HTR-8/SVneo (cell line): ENCODE results near the gene ADAM15.

Source experiments
- DNase-seq: peaks from one replicate; pipeline ENCODE4 v3.0.0; 2011; ENCODE audit warnings: low spot score, mixed read lengths; ENCODE audit not compliant: insufficient read length
- FAIRE-seq: peaks from 2 replicates; lab custom pipeline; 2011; peaks lifted over from hg19 to GRCh38; lab: Jason Lieb, UNC

ADAM15 gene, protein sequence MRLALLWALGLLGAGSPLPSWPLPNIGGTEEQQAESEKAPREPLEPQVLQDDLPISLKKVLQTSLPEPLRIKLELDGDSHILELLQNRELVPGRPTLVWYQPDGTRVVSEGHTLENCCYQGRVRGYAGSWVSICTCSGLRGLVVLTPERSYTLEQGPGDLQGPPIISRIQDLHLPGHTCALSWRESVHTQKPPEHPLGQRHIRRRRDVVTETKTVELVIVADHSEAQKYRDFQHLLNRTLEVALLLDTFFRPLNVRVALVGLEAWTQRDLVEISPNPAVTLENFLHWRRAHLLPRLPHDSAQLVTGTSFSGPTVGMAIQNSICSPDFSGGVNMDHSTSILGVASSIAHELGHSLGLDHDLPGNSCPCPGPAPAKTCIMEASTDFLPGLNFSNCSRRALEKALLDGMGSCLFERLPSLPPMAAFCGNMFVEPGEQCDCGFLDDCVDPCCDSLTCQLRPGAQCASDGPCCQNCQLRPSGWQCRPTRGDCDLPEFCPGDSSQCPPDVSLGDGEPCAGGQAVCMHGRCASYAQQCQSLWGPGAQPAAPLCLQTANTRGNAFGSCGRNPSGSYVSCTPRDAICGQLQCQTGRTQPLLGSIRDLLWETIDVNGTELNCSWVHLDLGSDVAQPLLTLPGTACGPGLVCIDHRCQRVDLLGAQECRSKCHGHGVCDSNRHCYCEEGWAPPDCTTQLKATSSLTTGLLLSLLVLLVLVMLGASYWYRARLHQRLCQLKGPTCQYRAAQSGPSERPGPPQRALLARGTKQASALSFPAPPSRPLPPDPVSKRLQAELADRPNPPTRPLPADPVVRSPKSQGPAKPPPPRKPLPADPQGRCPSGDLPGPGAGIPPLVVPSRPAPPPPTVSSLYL

DNA sequence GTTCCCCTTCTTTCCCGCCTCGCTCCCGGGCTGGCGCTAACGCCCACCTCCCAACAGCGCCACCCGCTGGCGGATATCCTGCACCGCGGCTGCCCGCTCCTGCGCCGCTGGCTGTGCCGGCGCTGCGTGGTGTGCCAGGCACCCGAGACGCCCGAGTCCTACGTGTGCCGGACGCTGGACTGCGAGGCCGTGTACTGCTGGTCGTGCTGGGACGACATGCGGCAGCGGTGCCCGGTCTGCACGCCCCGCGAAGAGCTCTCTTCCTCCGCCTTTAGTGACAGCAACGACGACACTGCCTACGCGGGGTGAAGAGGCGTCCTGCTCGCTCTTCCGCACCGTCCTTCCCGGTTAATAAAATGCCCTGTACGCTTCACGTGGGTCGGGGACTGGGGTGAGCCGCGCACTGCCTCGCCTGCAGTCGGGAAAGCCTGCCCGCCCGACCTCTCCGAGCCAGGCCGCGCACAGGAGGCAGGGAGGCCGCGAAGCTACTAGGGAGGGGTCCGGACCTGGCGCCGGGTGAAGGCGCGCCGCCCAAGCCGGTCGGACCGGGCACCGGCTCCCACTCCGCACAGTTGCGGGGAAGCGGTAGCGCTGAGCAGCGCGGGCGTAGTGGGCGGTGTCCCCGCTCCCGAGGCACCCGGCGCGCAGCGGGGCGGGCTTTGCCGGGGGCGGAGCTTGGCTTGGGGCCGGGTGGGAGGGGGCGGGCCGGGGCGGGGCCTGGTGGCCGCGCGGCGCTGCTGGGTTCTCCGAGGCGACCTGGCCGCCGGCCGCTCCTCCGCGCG is at the start of gene ADAM15:
ADAM15 (plus strand) TSS at position 757 of the 782 bp plus-strand sequence. CDS start 71 bp downstream, outside the sequence.
- DNase-seq = peak; percentile 75
- FAIRE-seq = no peak

DNA sequence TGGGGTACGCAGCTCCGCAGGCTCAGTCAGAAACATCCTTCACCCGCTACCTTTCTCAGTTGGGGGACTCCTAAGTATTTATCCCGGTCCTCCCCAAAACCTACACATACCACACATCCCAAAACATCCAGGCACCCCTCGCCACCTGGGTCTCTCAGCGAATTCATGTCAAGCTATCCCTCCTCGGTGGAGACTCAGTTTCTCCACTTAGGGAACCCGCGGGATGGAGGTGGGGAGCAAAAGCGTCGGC is 49.8 kb upstream of the ADAM15 start:
- peak; percentile 38 for DNase-seq
- FAIRE-seq = no peak

DNA sequence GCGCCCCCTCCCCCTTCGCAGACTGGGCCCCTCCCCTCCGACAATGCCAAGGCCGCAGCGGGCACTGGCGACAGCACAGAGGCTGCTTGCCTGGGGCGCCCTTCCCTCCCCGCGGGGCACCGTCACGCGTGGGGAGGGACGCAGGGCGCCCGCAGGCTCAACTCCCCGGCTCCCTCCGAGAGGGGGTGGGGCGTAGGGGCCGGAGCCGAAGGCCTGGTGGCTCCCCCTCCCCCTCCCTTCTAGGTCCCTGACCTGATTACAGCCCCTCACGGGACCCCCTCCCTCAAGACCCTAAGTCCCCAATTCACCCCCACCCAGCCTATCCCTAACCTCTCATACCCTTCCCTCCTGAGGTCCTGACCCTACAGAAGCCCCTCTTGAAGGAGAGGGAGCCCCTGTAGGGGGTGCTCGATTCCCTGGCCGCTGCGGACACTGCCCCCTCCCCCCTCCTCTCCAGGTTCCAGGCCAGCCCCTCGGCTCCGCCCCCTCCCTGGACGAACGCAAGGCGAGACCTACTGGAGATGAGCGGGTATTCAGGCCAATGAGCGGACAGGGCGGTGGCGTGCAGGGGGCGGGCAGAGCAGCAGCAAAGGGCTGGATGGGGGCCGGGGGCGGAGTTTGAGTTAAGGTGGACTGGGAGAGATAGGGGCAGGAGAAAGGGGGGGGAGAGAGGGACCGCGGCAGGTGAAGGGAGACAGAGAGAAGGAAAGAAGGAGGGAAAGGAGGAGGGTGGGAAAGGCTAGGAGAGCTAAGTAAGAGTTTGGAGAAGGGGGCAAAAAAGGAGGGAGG is 49.2 kb upstream of the ADAM15 start:
- peak; percentile 96 for DNase-seq

DNA sequence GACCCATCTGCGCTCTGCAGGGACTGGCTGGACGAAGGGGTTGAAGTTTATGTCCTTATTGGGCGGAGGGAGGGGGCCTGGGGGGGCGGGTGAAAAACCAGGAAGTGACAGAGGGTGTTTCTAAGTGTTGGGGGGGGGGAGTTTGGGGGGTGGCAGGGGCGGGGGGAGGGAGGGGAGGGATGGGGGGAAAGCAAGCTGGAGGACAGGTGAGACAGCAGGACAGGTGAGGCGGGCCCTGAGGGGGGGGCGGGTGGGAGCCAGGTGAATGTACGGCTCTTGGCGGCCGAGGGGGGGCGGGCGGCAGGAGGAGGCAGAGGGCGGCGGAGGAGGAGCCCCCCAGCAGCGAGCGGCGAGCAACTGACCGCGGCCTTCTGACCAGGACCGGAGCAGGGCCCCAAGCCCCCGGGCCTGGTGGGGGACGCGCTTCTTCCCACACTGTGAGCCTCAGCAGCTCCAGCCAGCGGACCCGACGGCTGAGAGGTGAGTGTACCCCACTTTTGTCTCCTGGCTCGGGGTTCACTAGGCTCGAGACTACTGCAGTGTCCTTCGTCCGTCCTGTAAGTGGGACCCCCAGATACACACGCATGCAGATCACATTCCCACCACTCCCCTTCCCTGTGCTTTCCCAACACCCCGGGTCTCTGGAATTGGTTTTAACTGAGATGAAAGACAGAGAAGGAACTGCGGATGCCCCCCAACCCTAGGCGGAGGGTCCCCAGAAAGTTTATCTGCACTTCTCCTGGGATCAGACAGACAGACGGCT is 48.5 kb upstream of the ADAM15 start, which contains the start of gene ZBTB7B:
ZBTB7B (plus strand) TSS at position 339 of the 763 bp plus-strand sequence. CDS start 11,859 bp downstream, outside the sequence.
- no peak for FAIRE-seq
- no peak for DNase-seq

More for the DNA sequence above, 49.2 kb upstream of the ADAM15 start:
- FAIRE-seq = no peak

DNA sequence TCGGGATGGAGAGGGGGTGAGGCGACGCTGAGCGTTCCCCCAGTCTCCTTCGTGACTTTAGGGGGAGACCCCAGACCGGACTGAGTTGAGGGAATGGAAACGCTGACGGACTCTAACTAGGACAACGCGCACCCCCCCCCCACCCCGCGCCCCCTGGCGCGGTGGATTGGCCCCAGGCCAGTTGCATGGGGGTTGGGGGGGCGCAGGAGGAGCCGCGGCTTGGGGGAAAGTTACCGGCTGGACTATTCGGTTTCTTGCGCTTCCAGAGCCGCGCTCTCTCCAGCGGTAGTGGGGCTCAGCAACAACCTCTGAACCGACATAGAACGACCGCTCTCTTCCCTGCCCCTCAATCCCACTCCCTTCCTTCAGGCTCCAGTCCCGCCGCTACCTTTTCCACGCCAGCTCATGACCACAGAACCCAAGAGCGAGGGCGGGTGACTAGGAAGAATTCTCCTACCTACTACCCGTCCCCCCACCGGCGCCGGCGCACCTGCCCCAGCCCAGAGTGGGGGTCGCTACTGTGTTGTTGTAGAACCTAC is 47.8 kb upstream of the ADAM15 start:
- DNase-seq = no peak
- FAIRE-seq = no peak

DNA sequence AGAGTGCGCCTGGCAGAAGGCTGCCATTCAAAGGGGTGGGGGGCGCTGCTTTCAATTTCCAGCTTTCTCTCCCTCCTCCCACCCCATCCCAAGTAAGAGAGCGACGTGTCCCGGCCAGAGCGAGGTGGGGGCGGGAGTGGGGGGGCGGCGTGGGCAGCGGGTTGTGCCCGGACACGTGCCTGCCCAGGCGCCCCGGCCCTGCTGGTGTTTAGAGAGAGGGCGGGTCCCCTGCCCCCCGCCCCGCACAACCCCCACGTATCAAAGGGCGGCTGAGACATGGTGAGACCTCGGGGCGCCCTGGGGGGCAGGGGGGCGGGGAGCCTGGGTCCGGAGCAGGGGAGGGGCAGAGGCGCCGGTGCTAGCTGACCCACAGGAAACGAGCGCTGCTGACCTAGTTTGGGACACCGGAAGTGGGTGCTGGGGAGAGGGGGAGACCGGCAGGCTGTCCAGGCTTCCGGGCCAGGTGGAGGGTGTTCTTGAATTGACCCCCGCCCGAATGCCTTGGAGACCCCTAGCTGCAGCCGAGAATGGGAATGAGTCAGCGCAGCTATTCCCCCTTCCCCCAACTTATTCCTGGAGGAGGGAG is 47.3 kb upstream of the ADAM15 start:
- DNase-seq (peak; percentile 55), FAIRE-seq (no peak)

DNA sequence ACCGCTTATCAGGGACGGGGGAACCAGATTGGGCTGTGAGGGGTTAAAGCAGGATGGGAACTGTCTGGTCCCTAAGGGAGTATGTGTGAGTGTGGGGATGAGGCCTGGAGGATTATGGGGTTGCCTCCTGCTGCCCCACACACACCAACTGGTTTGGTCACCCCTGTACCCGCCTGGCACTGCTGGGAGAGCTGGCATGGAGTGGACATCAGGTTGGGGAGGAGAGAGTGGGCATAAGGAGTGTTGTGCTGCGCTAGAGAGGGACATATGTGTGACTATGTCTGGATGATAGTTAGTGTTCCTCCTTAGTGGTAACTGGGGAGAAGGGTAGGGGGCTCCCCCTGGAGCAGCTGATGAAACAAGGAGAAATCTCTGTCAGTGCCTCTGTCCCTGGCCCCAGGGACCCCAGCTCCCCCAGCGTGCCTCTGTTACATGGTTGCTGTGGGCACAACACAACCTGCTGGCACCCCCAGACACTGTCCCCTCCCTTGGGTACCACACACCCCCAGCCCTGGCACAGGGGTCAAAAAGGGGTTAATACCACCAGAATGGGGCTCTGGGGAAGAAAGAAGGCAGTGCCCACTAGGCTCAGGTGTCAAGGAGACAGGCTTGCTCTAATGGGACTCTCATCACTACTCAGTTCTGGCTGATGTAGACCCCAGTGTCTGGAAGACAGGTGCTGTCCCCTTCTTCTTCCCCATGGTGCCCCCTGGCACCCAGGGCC is 46.6 kb upstream of the ADAM15 start:
- DNase-seq = no peak
- FAIRE-seq = no peak

DNA sequence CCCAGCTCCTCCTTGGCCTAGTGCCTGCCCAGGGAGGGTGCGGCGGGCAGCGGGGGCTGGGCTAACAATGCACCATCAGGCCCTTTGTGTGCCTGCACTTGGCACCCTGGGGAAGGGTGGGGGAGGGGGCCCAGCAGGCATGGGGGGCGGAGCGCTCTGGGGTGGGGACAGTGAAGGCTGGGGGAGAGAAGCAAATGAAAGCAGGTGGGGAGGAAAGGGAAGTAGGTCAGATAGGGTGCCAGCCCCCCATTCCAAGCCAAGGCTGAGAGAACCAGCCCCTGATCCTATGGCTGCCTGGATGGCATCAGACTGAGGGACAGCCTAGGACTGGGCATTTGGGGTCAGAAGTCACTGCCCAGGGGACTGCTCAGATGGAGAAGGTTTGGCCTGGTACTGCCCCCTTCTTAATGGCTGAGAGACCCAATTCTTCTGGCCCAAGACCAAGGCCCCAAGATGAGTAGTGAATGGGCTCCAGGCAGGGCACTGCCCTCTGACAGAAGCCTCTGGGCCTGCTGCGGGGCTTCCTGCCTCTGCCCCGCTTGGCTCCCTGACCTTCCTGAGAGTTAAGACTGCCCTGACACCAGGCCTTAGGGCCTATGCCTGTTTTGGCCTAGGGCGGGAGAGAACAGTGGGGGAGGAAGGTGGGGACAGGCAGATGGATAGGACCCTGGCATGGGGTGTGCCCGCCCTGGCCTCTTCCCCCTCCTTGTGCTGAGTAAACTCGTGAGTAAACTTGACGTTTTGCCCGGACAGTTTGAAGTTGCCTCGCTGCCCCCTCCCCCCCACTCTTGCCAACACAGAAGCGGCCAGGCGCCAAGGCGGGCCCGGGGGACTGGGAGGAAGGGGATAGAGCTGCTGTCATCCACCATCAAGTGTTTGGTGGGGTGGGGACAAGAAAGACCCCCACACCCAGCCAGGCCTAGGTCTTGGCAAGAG is 45.8 kb upstream of the ADAM15 start:
- DNase-seq (no peak), FAIRE-seq (no peak)

DNA sequence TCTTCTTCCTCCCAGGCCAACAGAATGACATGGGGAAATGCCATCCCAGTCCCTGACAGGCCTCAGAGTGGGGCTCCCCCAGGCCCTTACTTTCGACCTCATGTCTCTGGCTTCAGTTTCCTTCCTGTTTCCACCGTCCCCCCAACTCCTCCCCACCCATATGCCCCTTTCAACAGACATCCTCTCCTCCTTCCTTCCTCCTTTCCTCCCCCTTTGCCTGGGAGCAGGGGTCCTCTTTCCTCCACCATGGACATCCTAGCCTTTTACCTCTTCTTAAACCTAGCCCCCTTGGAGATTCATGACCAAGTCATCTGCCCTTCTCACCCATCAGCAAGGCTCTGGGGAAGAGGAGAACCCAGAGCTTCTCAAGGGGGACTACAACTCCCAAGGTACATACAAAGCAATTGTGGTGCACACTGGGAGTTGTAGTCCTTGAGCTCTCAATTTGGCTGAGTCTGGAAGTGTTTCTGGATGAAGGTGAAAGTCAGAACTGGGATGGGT is 44.5 kb upstream of the ADAM15 start:
- FAIRE-seq (no peak), DNase-seq (no peak)

DNA sequence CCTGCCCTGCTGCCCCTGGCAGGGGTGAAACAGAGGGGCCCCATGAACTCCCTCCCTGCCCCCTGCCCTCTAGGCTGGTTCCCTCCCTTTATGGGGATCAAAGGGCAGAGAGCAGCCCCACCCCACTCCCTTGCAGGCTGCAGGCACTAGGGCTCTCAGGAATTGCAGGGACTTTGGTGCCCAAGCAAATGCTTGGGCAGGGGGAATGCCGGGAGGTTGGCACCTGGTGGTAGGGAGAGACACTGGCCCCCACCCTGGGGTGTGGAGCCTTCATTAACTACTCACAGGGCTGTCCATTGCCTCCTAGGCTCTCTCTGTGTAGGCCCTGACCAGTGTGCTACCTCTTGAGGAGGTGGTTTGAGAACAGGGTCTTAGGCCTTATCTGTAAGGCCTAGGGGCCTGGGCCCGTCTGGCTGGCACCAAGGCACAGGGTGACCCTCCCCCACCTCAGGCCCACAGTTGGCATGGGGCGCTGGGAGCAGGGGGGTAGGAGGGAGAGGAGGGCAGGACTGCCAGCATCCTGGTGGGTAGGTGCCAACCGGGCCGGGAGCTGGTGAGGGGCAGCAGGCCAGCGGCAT is 43.8 kb upstream of the ADAM15 start:
- FAIRE-seq = no peak

DNA sequence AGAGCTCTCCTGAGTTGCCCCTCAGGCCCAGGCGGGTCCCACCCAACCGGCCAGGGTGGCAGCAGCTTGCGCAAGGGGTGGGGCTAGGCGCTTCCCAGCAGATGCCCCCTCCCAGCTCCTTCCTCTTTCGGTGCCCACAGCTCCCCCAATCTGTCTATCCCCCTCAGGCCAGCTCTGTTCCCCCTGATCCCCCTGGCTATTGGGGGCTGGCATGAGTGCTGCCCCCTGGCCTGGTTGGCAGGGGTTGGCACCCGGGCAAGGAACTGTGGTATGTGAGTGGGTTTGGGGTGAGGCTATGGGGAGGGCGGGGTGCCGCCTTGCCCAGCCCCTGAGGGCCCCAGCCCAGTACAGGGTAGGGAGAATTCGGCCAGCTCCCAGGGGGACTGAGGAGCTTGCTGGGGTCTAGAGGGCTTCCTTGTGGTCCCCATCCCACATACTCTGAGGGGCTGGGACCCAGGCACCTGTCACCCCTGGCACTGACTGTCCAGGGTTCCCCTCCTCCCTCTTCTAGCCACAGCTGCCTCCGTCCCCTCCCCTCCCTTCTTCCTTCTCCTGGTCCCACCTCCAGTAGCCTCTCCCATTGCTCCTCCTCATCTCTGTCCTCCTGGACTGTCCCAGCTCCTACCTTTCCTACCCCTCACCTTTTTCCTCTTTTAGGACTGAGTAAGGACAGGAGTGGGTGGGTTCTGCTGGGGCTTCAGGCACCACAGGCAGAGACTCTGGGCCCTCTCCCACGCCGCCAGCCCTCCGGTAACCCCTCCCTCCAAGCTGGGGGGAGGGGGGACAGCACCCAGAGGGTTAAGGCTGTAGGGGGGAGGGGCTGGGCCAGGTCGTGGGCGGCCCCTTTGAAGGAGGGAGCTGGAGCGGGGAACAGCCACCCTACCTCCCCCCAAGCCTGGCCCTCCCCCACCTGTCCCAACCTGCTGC is 42.8 kb upstream of the ADAM15 start:
- DNase-seq = no peak

More for the DNA sequence above, 43.8 kb upstream of the ADAM15 start:
- DNase-seq = no peak

DNA sequence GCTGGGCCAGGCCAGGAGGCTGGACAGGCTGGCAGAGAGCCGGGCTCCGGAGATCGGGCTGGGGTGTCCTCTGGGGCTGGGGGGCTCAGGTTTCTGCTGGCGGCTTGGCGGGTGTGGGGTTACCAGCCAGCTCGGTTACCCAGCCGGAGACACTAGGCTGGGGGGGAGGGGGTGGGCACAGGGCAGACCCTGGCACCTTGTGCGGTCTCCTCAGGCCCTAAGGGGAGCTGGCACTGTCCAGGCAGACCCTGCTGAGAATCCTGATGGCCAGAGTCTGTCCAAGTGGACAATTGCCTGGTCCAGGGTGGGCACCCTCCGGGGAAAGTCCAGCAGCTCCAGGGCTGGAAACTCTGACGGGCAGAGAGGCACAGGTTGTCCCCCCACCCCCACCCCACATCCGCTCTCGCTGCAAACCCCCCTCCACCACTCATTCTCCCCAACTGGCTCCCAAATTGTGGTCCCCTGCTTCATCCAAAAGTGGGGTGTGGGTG is 41.9 kb upstream of the ADAM15 start:
- FAIRE-seq = no peak
- no peak for DNase-seq

More for the DNA sequence above, 42.8 kb upstream of the ADAM15 start:
- FAIRE-seq = no peak

DNA sequence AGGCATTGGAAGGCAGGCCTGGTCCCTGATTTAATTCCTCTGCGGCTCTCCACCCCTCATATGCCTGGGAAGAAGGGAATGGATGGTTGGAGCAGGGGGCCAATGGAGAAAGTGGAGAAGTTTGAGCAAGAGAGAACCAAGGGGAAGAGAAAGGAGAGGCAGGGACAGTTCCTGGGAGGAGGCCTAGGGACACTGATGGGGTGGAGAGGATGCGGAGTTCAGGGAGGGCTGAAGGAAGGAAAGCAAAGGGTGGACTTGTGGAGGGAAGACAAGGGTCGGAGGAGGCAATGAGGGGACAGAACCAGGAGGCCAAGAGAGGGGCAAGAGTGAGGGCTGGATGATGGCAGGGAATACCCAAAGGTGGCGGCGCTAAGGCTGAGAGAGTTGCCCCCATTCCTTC is 41.4 kb upstream of the ADAM15 start:
- DNase-seq (no peak), FAIRE-seq (no peak)

DNA sequence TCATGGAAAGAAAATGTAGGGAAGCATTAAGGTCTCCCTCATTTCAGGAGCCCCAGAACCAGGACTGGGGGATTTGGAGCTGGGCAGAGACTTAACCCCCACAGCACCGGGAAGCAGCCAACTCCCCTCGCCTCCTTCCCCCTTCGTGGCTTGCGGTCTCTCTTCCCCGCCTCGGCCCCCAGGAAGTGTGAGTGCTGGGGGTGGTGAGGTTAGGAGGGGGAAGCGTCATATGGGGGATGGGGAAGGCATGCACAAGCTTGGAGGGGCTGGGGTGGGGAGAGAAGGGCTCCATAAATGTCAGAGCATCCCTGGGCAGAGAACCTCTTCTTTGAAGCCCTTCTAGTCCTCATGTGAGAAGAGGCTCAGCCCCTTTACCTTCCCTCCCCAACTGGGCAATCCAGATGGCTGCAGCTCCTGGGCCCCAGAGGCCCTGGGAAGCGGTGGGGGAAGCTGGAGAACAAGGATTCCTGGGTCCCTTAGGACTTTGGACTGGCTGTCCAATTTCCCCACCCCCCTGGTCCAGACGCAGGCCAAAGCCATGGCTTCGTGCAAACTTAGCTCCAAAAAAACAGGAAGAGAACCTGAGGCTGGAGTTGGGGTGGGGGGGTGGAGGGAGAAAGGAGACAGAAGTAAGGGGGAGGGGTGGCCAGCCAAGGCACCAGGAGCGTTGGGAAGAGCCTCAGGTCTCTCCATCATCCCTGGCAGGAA is 40.8 kb upstream of the ADAM15 start:
- FAIRE-seq (no peak), DNase-seq (no peak)
